Peyer's patch (tissue), 4 donors: ENCODE results near the gene EPHA7.

Experiments
- POLR2A ChIP-seq, 2 donors: fragments of 450-650 bp; IDR thresholded peaks; one replicate each; pipeline ENCODE4 v1.5.1; 2017; ENCODE audit warnings: antibody characterized with exemption in 2 of 2, mild to moderate bottlenecking in 2 of 2, moderate library complexity in 2 of 2
- TF ChIP-seq, protein P1 (sequence below), 6 experiments: fragments of 450-650 bp in 4 of 6; fragments of 200-600 bp in 2 of 6; sonication (generic) in 1 of 6; IDR thresholded peaks; one replicate each; pipeline ENCODE4 v1.5.1; 2017 to 2019; ENCODE audit warnings: antibody characterized with exemption in 6 of 6, mild to moderate bottlenecking in 3 of 6, moderate library complexity in 1 of 6

- TF ChIP-seq, protein P1, sequence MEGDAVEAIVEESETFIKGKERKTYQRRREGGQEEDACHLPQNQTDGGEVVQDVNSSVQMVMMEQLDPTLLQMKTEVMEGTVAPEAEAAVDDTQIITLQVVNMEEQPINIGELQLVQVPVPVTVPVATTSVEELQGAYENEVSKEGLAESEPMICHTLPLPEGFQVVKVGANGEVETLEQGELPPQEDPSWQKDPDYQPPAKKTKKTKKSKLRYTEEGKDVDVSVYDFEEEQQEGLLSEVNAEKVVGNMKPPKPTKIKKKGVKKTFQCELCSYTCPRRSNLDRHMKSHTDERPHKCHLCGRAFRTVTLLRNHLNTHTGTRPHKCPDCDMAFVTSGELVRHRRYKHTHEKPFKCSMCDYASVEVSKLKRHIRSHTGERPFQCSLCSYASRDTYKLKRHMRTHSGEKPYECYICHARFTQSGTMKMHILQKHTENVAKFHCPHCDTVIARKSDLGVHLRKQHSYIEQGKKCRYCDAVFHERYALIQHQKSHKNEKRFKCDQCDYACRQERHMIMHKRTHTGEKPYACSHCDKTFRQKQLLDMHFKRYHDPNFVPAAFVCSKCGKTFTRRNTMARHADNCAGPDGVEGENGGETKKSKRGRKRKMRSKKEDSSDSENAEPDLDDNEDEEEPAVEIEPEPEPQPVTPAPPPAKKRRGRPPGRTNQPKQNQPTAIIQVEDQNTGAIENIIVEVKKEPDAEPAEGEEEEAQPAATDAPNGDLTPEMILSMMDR (IDR thresholded peaks at IDR 0.05) = no peak
- TF ChIP-seq POLR2A (IDR thresholded peaks at IDR 0.05) = no peak
These were observed 100.1 kb downstream of the EPHA7 start for GRCh38 chr6:93319304-93319703.
